D721Med (cell line): ENCODE data around the gene MAP2K6.

Experiments
- DNase-seq: peaks from one replicate; pipeline ENCODE4 v3.0.0; 2011; ENCODE audit warnings: low spot score; ENCODE audit not compliant: insufficient read length
- FAIRE-seq: peaks from 2 replicates; lab custom pipeline; 2011; peaks lifted over from hg19 to GRCh38; lab: Jason Lieb, UNC
- CTCF ChIP-seq: IDR thresholded peaks from 2 replicates; pipeline ENCODE4 v1.5.1; 2012; ENCODE audit warnings: mild to moderate bottlenecking, control low read depth; ENCODE audit not compliant: insufficient read depth; ENCODE audit errors: missing control alignments

Gene MAP2K6

DNA sequence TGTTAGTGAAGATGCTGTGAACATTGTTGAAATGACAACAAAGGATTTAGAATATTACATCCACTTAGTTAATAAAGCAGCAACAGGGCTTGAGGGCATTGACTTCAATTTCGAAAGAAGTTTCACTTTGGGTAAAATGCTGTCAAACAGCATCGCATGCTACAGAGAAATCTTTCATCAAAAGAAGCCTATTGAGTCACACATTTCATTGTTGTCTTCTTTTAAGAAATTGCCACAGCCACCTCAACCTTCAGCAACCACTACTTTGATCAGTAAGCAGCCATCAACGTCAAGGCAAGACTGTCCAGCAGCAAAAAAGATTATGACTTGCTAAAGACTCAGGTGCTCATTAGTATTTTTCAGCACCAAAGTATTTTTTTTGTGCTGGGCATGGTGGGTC is 13.2 kb upstream of the MAP2K6 start:
- no peak for FAIRE-seq
- no peak for TF ChIP-seq CTCF
- DNase-seq: no peak

- FAIRE-seq: no peak
- TF ChIP-seq CTCF: no peak
Measured at GRCh38 chr17:69402052-69402451, 12.4 kb upstream of the MAP2K6 start.

GRCh38 chr17:69404399-69404798 is 10.1 kb upstream of the MAP2K6 start:
- no peak for DNase-seq

More at GRCh38 chr17:69402052-69402451, 12.4 kb upstream of the MAP2K6 start:
- no peak for DNase-seq

DNA sequence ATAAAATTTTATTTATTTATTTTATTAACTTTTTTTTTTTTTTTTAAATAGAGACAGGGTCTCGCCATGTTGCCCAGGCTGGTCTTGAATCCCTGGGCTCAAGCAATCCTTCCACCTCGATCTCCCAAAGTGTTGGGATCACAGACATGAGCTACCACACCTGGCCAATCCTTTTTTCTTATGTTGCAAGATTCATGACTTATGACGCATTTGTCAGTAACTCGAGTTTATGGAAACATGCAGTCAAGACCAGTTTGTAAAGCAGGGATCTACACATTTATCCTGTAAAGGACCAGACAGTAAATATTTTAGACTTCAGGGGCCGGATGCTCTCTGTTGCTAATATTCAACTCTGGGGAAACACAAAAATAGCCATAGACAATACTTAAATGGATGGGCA is 9.4 kb upstream of the MAP2K6 start:
- DNase-seq (no peak), FAIRE-seq (no peak)
- TF ChIP-seq CTCF: no peak

More at GRCh38 chr17:69404399-69404798, 10.1 kb upstream of the MAP2K6 start:
- FAIRE-seq: no peak
- no peak for TF ChIP-seq CTCF

DNA sequence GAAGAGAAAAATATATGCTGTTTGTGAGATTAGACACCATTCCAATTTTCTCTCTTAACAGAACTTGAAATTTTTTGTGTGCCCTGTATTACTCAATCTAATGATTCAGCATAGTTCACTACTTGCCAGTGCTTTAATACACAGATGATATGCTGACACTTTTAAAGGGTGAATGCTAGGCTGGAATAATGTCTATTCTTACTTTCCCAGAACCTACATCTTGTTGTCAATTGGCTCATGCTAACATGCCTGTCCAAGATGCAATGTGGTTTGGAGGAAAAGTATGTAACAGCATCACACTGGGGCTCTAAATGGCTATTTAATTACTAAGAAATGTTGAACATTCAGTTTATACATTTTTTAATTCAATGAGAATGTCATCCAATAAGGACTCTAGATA is 7.6 kb upstream of the MAP2K6 start:
- DNase-seq (no peak), FAIRE-seq (no peak)
- TF ChIP-seq CTCF: no peak

DNA sequence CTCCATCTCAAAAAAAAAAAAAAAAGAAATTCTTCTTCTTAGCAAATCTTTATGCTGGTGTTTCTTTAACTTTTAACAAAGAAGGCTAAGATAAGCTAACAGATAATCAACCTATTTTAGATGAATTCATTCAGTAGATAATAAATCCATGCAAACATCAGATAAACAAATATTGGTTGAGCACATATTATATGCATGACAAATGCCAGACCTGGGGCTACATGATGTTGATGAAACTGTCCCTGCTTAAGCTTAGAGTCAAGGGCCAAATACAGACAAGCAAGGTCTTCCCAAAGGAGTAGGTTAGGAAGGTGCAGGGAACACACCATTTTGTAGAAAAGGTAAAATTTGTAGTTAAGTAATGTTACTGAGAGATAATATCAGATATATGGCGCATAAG is 6.7 kb upstream of the MAP2K6 start:
- no peak for TF ChIP-seq CTCF
- FAIRE-seq: no peak
- DNase-seq: no peak

DNA sequence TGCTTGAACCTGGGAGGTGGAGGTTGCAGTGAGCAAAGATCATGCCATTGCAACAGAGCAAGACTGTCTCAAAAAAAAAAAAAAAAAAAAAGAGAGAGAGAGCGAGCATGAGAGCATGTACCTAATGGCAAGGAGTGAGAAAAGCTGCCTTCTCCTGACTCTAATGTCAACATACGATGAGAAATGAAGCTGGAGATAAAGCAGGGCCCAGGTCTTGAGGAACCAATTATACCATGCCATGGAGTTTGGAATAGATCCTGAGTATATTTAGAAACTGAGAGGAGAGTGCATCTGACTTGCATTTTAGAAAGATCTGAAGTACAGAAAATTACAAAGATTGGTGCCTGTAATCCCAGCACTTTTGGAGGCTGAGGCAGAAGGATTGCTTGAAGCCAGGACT is 3.8 kb upstream of the MAP2K6 start:
- TF ChIP-seq CTCF: no peak
- no peak for FAIRE-seq
- no peak for DNase-seq
